Raji (cell line): ENCODE results near the gene HOXA6.

ENCODE experiments used
- POLR2A ChIP-seq: IDR thresholded peaks from 2 replicates; pipeline ENCODE4 v1.6.1; 2011; ENCODE audit warnings: low read depth, low read length, control low read depth; ENCODE audit not compliant: insufficient read depth

HOXA6 gene

GRCh38 chr7:27170426-27171324 is 23.1 kb upstream of the HOXA6 start:
- TF ChIP-seq POLR2A, result no peak

- no peak for TF ChIP-seq POLR2A
Measured at GRCh38 chr7:27169658-27170425, 22.3 kb upstream of the HOXA6 start.

DNA sequence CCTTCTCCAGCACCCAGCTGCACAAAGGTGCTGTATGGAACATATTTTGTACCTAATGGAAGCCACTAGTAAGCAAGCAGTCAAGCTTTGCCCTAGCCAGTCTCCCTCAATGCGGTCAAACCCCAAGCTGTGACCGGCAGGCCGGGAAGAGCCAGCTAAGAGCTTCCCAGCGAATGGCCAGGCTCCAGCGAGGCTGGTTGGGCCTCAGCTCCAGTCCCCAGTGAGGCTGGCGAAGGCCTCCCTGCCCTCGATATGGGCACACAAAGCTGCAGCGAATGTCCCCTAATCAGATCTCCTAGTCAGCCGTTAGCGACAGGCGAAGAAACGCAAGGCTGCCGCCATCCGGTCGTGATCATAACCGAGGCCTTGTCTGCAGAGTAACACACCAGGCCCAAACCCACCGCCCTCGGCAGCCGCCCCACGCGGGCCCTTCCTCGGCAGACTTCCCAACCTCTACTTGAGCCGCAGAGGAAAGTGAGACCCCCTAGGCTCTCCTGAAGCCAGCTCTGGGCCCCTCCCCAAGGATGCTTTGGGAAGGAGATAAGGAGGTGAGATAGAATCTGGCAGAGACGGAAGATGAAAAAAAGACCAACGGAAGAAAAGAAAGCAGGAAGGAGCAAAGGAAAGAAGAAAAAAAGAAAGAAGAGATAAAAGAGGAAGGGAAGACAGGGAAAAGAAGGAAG is 20.8 kb upstream of the HOXA6 start:
- TF ChIP-seq POLR2A, result no peak

GRCh38 chr7:27167916-27168264 is 20.3 kb upstream of the HOXA6 start:
- no peak for TF ChIP-seq POLR2A

DNA sequence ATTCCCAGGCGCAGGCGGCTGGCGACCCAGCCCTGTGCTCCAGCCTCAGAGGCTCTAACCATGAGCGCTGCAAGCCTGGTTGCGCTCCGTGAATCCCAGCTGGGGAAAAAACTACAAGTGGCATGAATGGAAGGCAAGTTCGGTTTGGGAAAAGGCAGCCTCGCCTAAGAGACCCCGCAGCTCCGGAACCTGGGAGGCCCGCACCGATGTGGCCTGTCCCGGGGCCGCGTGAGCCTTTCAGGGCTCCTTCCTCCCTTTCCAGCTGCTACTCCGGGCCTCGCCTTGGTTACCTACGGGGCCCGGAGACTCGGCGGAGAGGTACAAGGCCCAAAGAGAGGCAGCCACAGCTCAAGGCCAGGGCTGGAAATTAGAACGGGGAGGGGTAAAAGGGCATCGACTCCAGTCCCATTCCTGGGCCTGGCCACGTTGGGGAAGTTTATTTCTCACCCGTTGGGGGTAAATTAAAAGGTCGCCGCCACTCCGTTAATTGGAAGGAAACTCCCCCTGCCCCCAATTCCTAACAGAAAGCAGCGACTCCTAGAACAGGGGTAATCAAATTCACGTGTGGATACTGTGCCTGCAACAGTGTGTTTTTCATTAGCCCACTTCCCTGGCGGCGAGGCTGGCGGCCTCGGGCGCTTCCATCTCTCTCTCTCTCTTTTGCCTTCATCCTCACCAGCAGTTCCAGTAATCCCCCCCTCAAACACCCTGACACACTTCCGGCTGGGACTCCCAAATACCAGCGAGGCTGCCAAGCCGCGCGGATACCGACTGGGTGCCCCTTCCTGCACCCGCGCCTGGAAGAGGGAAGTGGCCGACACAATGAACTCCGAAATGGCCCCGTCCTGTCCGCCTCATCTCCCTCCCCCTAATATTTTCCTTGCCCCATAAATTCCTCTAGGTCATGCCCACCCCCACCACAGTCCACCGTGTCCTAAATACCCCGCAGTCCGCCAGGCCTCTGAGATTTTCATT is 19.2 kb upstream of the HOXA6 start:
- TF ChIP-seq POLR2A, result no peak

- no peak for TF ChIP-seq POLR2A
Measured at GRCh38 chr7:27165996-27166530, 18.5 kb upstream of the HOXA6 start.

- no peak for TF ChIP-seq POLR2A
Measured at GRCh38 chr7:27165089-27165995, 17.8 kb upstream of the HOXA6 start, which contains the start of gene HOXA9. TSS of gene HOXA9 (minus strand) at chr7:27165537. CDS start at chr7:27165457, 80 bp downstream.

GRCh38 chr7:27164367-27165088 is 17.0 kb upstream of the HOXA6 start:
- TF ChIP-seq POLR2A, result no peak

DNA sequence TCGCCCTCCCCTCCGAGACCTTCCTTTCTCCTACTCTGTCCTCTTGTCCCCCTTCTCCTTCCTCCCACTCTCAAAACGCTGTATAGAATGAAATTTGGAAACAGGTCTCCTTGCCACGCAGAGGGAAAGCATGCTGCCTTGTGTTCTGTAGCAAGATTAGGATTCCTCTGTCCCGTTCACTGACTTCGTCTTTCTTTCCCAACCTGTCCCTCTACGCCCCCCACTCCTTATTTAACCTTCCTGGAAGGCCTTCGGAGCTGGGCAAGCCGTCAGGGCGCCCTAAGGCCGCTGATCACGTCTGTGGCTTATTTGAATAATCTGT is 16.4 kb upstream of the HOXA6 start:
- TF ChIP-seq POLR2A, result no peak

- no peak for TF ChIP-seq POLR2A
Measured at GRCh38 chr7:27163288-27164044, 15.9 kb upstream of the HOXA6 start.

- no peak for TF ChIP-seq POLR2A
Measured at GRCh38 chr7:27162561-27163287, 15.2 kb upstream of the HOXA6 start.
